ENCODE results near the gene KIF4A. TPM values are rescaled to one million over a fixed set of nuclear protein-coding genes. Genes with fewer than 3 reads are reported as not detected.

The KIF4A gene
- total and polyA plus RNA-seq, 9 of the 15 experiments (the other 6 are each of a cell fraction or from before 2014, with no cell fraction given), result 13.0 to 42.7 (median 35.9) TPM

- TF ChIP-seq REST (IDR thresholded peaks at IDR 0.05; ENCODE audit: borderline replicate concordance), result peak; percentile 61
- no peak for TF ChIP-seq REST (CRISPR knock-in tag; IDR thresholded peaks at IDR 0.05; ENCODE audit: low read depth)
- TF ChIP-seq LEF1 (IDR thresholded peaks at IDR 0.05), result no peak
- TF ChIP-seq BRF2 (IDR thresholded peaks at IDR 0.05; ENCODE audit: borderline replicate concordance, insufficient read depth, insufficient read length), result no peak
- TF ChIP-seq USF2 (CRISPR knock-in tag; IDR thresholded peaks at IDR 0.05), result no peak
- no peak for TF ChIP-seq CBFA2T3 (IDR thresholded peaks at IDR 0.05)
- TF ChIP-seq PURB (CRISPR knock-in tag; IDR thresholded peaks at IDR 0.05; ENCODE audit: low read depth), result no peak
- no peak for TF ChIP-seq HDAC6 (IDR thresholded peaks at IDR 0.05; ENCODE audit: low read depth, low read length)
- no peak for TF ChIP-seq MTF1 (CRISPR knock-in tag; IDR thresholded peaks at IDR 0.05; ENCODE audit: borderline replicate concordance)
- TF ChIP-seq CAMTA2 (CRISPR knock-in tag; conservative IDR thresholded peaks at IDR 0.05), result no peak
- TF ChIP-seq SP1 (CRISPR knock-in tag; IDR thresholded peaks at IDR 0.05), result no peak
- no peak for TF ChIP-seq ELK3 (CRISPR knock-in tag; IDR thresholded peaks at IDR 0.05)
- no peak for TF ChIP-seq ZNF280A (IDR thresholded peaks at IDR 0.05; ENCODE audit: low read depth, partially characterized antibody)
Observed at GRCh38 chrX:70280573-70280972, 9.3 kb upstream of the KIF4A start (continued).

Data from K562 (cell line).